ENCODE measurements around the gene CXCL9.

DNA sequence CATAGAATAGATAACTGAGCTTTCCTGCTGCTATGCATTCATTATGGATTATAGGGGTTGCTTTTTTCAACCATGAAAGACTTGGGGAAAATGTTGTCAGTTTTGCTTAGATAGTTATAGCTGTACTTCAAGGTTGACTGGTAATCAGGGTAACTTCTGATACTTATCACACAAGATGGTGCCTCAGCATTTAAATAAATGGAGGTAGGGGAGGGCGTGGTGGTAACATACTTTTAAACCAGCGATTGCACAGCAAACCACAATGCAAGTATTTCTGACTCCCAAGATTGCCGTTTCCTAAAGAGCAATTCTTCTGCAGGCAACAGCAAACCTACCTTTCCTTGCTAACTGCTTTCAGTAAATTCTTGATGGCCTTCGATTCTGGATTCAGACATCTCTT lies 14.7 kb upstream of the CXCL9 start:
- TF ChIP-seq POLR2A (IDR thresholded peaks at IDR 0.05): no peak
- no peak for TF ChIP-seq CTCF (IDR thresholded peaks at IDR 0.05)

All from heart left ventricle (tissue), 13 donors.